OCI-LY7 (cell line): ENCODE measurements around the gene SYTL5.

Experiments
- CTCF ChIP-seq: fragments of 200-600 bp; sonication (generic); conservative IDR thresholded peaks from 2 replicates; pipeline ENCODE4 v1.5.1; 2014; ENCODE audit warnings: mild to moderate bottlenecking, antibody characterized with exemption, low read length, moderate library complexity, mixed read lengths
- EZH2phosphoT487 ChIP-seq: fragments of 200-600 bp; sonication (generic); IDR thresholded peaks from 2 replicates; pipeline ENCODE4 v1.6.1; 2018; ENCODE audit warnings: low read depth, borderline replicate concordance, mild to moderate bottlenecking, mixed run types, antibody characterized with exemption, low read length, moderate library complexity, mixed read lengths

- TF ChIP-seq CTCF = no peak
- no peak for TF ChIP-seq EZH2phosphoT487
Observed at GRCh38 chrX:38087594-38087993, 81.2 kb downstream of the SYTL5 start.
